MCF 10A (cell line): Measurements from ENCODE around the gene POLR1E. TPM values are rescaled to one million over a fixed set of nuclear protein-coding genes. Genes with fewer than 3 reads are reported as not detected.

ENCODE experiments used
- BruUV-seq: library from RNA; stranded (reverse); fragments of 400-500 nt; replicated peaks from 2 replicates; lab custom pipeline; 2021; lab: Mats Ljungman, UMichigan
- CTCF ChIA-PET: fragments of 300-600 bp; sonication (Branson Sonifier 250); formaldehyde crosslinking; extraction: SDS; loops from one replicate; lab custom pipeline; 2021; ENCODE audit warnings: antibody characterized with exemption, inconsistent platforms; lab: Yijun Ruan, JAX
- POLR2A ChIA-PET: fragments of 300-600, 350-650 bp; sonication (Branson Sonifier 250); formaldehyde crosslinking; extraction: SDS; loops from one replicate; lab custom pipeline; 2020; ENCODE audit warnings: antibody characterized with exemption, inconsistent platforms; lab: Yijun Ruan, JAX
- DNase-seq: peaks from one replicate; pipeline ENCODE4 v3.0.0-alpha.2; 2018; ENCODE audit not compliant: unreplicated experiment
- H3K27ac Mint-ChIP-seq: one replicate; pipeline ENCODE4 v1.8.0; 2022; ENCODE audit warnings: mild to moderate bottlenecking, low read depth, mixed read lengths; ENCODE audit not compliant: unreplicated experiment
- H3K27me3 Mint-ChIP-seq: one replicate; pipeline ENCODE4 v1.8.0; 2022; ENCODE audit warnings: mixed read lengths; ENCODE audit not compliant: insufficient read depth, unreplicated experiment
- H3K36me3 Mint-ChIP-seq: one replicate; pipeline ENCODE4 v1.8.0; 2022; ENCODE audit warnings: mild to moderate bottlenecking, moderate library complexity, mixed read lengths; ENCODE audit not compliant: insufficient read depth, unreplicated experiment
- H3K4me1 Mint-ChIP-seq: one replicate; pipeline ENCODE4 v1.8.0; 2022; ENCODE audit warnings: mixed read lengths; ENCODE audit not compliant: insufficient read depth, unreplicated experiment
- H3K4me3 Mint-ChIP-seq: one replicate; pipeline ENCODE4 v1.8.0; 2022; ENCODE audit warnings: mild to moderate bottlenecking, moderate library complexity, mixed read lengths; ENCODE audit not compliant: unreplicated experiment
- H3K9me3 Mint-ChIP-seq: one replicate; pipeline ENCODE4 v1.8.0; 2022; ENCODE audit warnings: mixed read lengths; ENCODE audit not compliant: unreplicated experiment
- CTCF ChIP-seq: fragments of 200-600 bp; IDR thresholded peaks from one replicate; pipeline ENCODE4 v1.8.0; 2022; ENCODE audit warnings: antibody characterized with exemption, mild to moderate bottlenecking; ENCODE audit not compliant: unreplicated experiment
- intact Hi-C: fragments of 100-400 bp; cut with micrococcal nuclease; formaldehyde crosslinking; loops from 2 replicates; pipeline ENCODE4 v1.14.1; 2022
- total RNA-seq: library from RNA; stranded (reverse); gene quantifications from 2 replicates; pipeline ENCODE4 v1.2.3, GENCODE V29; 2022

POLR1E gene
- total RNA-seq, 1 experiment from 2014 or later = 50.3 TPM

DNA sequence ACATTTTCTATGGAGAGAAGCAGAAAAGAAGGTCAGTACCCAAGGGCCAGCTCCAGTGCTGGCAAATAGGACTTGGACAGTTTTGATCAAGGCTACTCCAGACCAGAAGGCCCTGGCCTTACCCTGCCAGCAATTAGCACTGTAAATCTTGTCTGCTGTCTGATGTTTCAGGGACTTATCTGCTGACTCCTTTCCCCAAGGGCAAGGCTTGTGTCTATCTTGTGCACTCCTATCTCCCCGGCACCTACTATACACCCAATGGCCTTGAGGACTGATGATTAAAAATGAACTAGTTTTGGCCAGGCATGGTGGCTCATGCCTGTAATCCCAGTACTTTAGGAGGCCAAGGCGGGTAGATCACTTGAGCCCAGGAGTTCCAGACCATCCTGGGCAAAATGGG lies 37.2 kb downstream of the POLR1E start:
- H3K36me3 Mint-ChIP-seq = peaks cover 11% of the 10 kb centered on the region
- DNase-seq = no peak
- intact Hi-C loops = no loop called here
- no peak for TF ChIP-seq CTCF
- no peaks in the 10 kb centered on the region for H3K9me3 Mint-ChIP-seq
- no peaks in the 10 kb centered on the region for H3K27me3 Mint-ChIP-seq
- CTCF ChIA-PET = no interaction called here
- POLR2A ChIA-PET = no interaction called here
- no peak overlapping the region for H3K27ac Mint-ChIP-seq
- no peak overlapping the region for H3K4me3 Mint-ChIP-seq
- no peaks in the 10 kb centered on the region for H3K4me1 Mint-ChIP-seq
- BruUV-seq = no TSS peak

DNA sequence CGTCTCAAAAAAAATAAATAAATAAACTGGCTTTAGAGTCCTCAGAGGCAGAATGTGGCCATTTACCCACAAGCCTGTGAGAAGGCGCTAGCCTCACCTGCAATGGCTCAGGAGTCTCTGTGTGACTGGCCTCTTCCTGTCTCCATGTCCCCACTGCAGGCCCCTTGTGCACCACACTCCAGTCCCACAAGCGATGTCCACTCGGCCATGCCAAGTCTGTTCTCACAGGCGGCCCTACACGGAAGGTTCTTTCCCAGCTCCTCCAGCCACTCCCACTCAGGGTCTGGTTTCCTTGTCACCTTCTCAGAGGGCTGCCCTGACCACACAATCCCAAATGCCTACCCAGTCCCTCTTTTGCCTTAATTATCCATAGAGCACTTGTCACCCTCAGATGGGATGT lies 38.2 kb downstream of the POLR1E start:
- H3K27me3 Mint-ChIP-seq = no peaks in the 10 kb centered on the region
- CTCF ChIA-PET = no interaction called here
- no peaks in the 10 kb centered on the region for H3K9me3 Mint-ChIP-seq
- H3K4me1 Mint-ChIP-seq = peaks cover 5% of the 10 kb centered on the region
- POLR2A ChIA-PET = no interaction called here
- H3K36me3 Mint-ChIP-seq = peaks cover 11% of the 10 kb centered on the region
- no TSS peak for BruUV-seq
- TF ChIP-seq CTCF = no peak
- no peak overlapping the region for H3K4me3 Mint-ChIP-seq
- H3K27ac Mint-ChIP-seq = no peak overlapping the region
- intact Hi-C loops = no loop called here
- no peak for DNase-seq

DNA sequence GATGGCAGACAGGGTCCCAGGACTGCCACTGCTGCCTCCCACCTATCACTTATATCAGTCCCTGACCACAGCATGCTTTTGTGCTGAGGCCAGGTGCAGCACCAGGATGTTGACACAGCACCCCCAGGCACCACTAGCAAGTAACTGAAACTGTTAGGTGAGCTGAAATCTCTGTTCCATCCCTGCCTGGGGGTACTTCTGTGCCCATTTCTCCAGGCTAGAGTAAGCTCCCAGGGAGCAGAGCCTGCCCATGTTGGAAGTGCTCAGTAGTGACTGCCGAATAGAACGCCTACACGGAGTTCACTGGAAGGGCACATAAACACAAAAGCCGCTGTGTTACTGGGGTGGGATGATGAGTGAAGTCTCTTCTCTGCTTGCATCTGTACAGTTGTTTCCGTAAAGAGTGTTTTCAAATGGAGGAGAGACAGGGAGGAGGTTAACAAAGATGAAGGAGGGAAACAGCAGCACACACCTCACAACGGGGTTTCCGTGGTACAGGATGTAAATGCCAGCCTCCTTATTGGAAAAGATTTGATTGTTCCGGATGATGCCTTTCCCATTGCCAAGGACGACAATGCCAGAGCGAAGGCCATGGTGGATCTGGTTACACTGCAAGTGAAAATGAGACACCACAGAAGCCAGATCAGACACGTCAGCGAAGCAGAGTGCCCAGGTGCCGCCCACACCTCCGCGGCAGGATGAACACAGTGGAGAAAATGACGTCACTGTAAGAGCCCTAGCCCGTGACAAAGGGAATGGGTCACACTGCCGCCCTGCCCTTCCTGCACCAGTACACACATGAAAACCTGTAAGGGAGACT lies 43.1 kb downstream of the POLR1E start:
- TSS peak; percentile 75 for BruUV-seq
- no peak overlapping the region for H3K27ac Mint-ChIP-seq
- H3K4me3 Mint-ChIP-seq = no peak overlapping the region
- H3K4me1 Mint-ChIP-seq = peaks cover 9% of the 10 kb centered on the region
- TF ChIP-seq CTCF = no peak
- ChIA-PET POLR2A (no interaction called here), CTCF (no interaction called here)
- DNase-seq = peak; percentile 61
- intact Hi-C loops = no loop called here
- peaks cover 3% of the 10 kb centered on the region for H3K36me3 Mint-ChIP-seq
- H3K27me3 Mint-ChIP-seq = no peaks in the 10 kb centered on the region
- no peaks in the 10 kb centered on the region for H3K9me3 Mint-ChIP-seq

- CTCF ChIA-PET = no interaction called here
- intact Hi-C loops = no loop called here
- no TSS peak for BruUV-seq
- Mint-ChIP-seq H3K9me3 (no peaks in the 10 kb centered on the region), H3K4me1 (peaks cover 9% of the 10 kb centered on the region), H3K27me3 (no peaks in the 10 kb centered on the region), H3K4me3 (no peak overlapping the region), H3K27ac (no peak overlapping the region), H3K36me3 (no peaks in the 10 kb centered on the region)
- DNase-seq = no peak
- no peak for TF ChIP-seq CTCF
- POLR2A ChIA-PET = interaction anchor here (0.6 kb wide), 1 partner anchor 734 kb away, joined by 3 read pairs; no protein-coding TSS in a partner anchor
Observed at GRCh38 chr9:37531699-37532098, 46.0 kb downstream of the POLR1E start.
